Esophagus muscularis mucosa (tissue), 4 donors: Measurements from ENCODE around the gene TTC39A. TPM values are rescaled to one million over a fixed set of nuclear protein-coding genes. Genes with fewer than 3 reads are reported as not detected.

Experiments used
- DNase-seq: peaks from one replicate; pipeline ENCODE4 v3.0.0-alpha.2; 2017; ENCODE audit errors: extremely low spot score
- H3K27ac ChIP-seq, 4 donors: fragments of 200-600 bp; sonication (generic); replicated peaks in 1 of 4; 1 replicate in 3 of 4; 2 replicates in 1 of 4; pipeline ENCODE4 v1.5.1; 2016 to 2019; ENCODE audit warnings: mild to moderate bottlenecking in 1 of 4
- H3K27me3 ChIP-seq, 4 donors: fragments of 200-600 bp; sonication (generic); one replicate each; pipeline versions ENCODE4 v1.5.1 to v1.6.0; 2016 to 2019
- H3K36me3 ChIP-seq, 4 donors: fragments of 200-600 bp; sonication (generic); one replicate each; pipeline ENCODE4 v1.5.1; 2016 to 2019
- H3K4me1 ChIP-seq, 4 donors: fragments of 200-600 bp; sonication (generic); one replicate each; pipeline ENCODE4 v1.5.1; 2016 to 2019
- H3K4me3 ChIP-seq, 4 donors: fragments of 200-600 bp; sonication (generic); 1 replicate in 2 of 4; 2 replicates in 2 of 4; pipeline ENCODE4 v1.5.1; 2016 to 2019; ENCODE audit warnings: mild to moderate bottlenecking in 4 of 4, moderate library complexity in 1 of 4
- H3K9me3 ChIP-seq, 4 donors: fragments of 200-600 bp; sonication (generic); 1 replicate in 3 of 4; 2 replicates in 1 of 4; pipeline ENCODE4 v1.5.1; 2016 to 2019
- EP300 ChIP-seq: sonication (generic); formaldehyde crosslinking; IDR thresholded peaks from one replicate; pipeline ENCODE4 v1.6.1; 2017; ENCODE audit warnings: antibody characterized with exemption
- POLR2A ChIP-seq: fragments of 450-650 bp; IDR thresholded peaks from one replicate; pipeline ENCODE4 v1.6.1; 2017; ENCODE audit warnings: antibody characterized with exemption, moderate library complexity, mild to moderate bottlenecking, low read depth
- POLR2AphosphoS5 ChIP-seq, 2 donors: sonication (generic); formaldehyde crosslinking; IDR thresholded peaks; one replicate each; pipeline ENCODE4 v1.6.1; 2017; ENCODE audit warnings: antibody characterized with exemption in 2 of 2
- WGBS: methylation state at CpG from one replicate; pipeline ENCODE4 v1.1.5; 2018; 5-methylcytosine and 5-hydroxymethylcytosine counted together
- intact Hi-C: fragments of 100-400 bp; cut with DNase I; formaldehyde crosslinking; loops from one replicate; pipeline ENCODE4 v1.15.1; 2023
- total RNA-seq, 4 donors: library from RNA; depleted of rRNA; stranded (reverse); fragments of >200 nt; gene quantifications; one replicate each; pipeline versions ENCODE4 v1.1.0 to v1.2.1, GENCODE V29; 2016
- TF ChIP-seq, protein P1 (sequence below), 3 experiments: fragments of 200-600 bp in 2 of 3; fragments of 450-650 bp in 1 of 3; sonication (generic) in 2 of 3; IDR thresholded peaks; one replicate each; pipeline ENCODE4 v1.5.1; 2017 to 2019; ENCODE audit warnings: antibody characterized with exemption in 3 of 3, mild to moderate bottlenecking in 2 of 3, moderate library complexity in 1 of 3

The TTC39A gene
- total RNA-seq, 4 donors from 2014 or later, result 0.17 to 2.5 (median 0.52) TPM; not detected in 1

DNA sequence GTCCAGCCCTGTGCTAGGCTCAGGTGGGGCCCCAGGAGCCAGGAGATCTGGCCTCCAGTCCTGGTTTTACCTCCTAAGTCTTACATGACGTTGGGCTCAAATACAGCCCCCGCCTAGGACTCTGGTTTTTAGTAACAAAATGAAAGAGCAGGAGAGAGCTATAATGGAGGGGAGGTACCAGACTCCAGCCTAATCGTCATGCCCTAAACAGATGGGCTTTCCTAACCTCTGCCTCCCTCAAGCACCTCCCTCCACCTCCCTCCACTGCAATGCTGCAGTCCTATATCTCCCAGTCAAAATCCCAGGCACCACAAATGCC, 28.6 kb downstream of the TTC39A start:
- Histone ChIP-seq H3K9me3 (no peaks in the 10 kb centered on the region), H3K4me1 (peaks cover 8 to 16% (median 8%) of the 10 kb centered on the region in 4 donors), H3K4me3 (no peak overlapping the region), H3K27ac (no peak overlapping the region), H3K36me3 (no peaks in the 10 kb centered on the region), H3K27me3 (peaks cover 0 to 12% (median 0%) of the 10 kb centered on the region in 4 donors)
- TF ChIP-seq EP300 (no peak), POLR2A (no peak), POLR2AphosphoS5 (IDR thresholded peaks at IDR 0.05) (no peak)
- TF ChIP-seq, protein P1, sequence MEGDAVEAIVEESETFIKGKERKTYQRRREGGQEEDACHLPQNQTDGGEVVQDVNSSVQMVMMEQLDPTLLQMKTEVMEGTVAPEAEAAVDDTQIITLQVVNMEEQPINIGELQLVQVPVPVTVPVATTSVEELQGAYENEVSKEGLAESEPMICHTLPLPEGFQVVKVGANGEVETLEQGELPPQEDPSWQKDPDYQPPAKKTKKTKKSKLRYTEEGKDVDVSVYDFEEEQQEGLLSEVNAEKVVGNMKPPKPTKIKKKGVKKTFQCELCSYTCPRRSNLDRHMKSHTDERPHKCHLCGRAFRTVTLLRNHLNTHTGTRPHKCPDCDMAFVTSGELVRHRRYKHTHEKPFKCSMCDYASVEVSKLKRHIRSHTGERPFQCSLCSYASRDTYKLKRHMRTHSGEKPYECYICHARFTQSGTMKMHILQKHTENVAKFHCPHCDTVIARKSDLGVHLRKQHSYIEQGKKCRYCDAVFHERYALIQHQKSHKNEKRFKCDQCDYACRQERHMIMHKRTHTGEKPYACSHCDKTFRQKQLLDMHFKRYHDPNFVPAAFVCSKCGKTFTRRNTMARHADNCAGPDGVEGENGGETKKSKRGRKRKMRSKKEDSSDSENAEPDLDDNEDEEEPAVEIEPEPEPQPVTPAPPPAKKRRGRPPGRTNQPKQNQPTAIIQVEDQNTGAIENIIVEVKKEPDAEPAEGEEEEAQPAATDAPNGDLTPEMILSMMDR (IDR thresholded peaks at IDR 0.05), result no peak
- intact Hi-C loops, result no loop called here
- WGBS, result 82% methylated on average over 3 of the region's 3 CpGs
- DNase-seq, result no peak

DNA sequence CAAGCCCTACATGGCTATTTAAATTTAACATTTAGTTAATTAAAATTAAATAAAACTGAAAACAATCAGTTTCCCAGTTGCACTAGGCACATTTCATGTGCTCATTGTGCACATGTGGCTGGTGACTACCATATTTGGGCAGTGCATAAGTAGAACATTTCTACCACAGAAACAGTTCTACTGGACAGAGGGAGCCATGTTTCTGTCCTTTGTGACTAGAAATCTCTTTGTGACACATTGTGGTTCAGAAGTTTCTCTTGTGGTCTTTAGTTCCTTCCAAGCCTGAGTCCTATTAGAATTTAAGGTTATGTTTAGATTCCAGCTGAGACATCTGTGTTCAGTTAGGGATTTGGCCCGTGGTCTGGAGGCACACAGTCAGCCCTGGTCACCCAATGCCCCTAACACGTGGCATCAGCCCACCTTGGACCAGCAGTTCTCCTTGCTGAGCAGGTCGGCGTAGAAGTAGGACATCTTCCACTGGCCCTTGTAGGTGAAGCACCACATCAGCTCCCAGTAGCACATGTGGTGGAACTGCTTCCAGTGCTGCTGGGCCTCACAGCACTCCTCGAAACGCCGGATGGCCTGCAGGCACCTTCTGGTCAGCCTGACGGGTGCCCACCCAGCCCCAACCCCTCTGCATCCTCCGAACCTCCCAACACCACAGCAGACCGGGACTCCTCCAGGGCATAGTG, 29.1 kb downstream of the TTC39A start:
- Histone ChIP-seq H3K4me3 (no peak overlapping the region), H3K9me3 (no peaks in the 10 kb centered on the region), H3K27ac (no peak overlapping the region), H3K36me3 (no peaks in the 10 kb centered on the region), H3K27me3 (peaks cover 0 to 12% (median 0%) of the 10 kb centered on the region in 4 donors), H3K4me1 (peaks cover 12 to 21% (median 13%) of the 10 kb centered on the region in 4 donors)
- DNase-seq, result no peak
- intact Hi-C loops, result no loop called here
- 83% methylated on average over 6 of the region's 10 CpGs for WGBS
- TF ChIP-seq, protein P1 (IDR thresholded peaks at IDR 0.05), result no peak
- no peak for TF ChIP-seq EP300
- no peak for TF ChIP-seq POLR2AphosphoS5 (IDR thresholded peaks at IDR 0.05)
- no peak for TF ChIP-seq POLR2A

DNA sequence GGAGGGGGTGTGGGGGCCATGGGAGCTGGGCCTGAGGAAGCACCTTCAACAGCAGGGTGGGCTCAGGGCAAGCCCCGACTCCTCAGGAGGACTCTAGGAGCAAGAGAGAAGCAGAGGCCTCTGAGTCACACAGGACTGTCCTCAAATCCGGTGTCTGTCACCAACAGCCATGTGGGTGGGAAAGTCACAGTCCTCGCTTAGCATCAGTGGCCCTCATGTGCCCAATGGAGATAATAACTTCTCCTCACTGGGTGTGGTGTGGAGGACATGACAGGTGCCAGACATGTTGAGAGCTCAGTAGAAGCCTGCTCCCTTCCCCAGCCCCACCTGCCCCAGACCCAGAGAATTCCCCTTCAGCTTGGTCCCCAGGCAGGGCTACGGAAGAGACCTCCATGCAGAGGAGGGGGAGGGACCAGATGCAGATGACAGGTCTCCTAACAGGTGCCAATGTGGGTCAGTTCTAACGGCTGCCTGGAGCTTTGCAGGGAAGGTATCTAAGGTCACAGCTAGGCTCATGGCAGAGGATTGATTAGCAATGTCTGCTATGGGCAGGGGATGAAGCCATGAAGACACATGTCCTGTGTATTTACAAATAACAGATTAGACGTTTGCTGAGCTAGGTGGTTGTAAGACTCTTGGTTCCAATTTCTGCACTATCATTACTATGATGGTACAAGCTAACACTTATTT, 30.2 kb downstream of the TTC39A start:
- no peak overlapping the region for H3K4me3 ChIP-seq
- no peak for DNase-seq
- no peaks in the 10 kb centered on the region for H3K36me3 ChIP-seq
- TF ChIP-seq POLR2AphosphoS5 (IDR thresholded peaks at IDR 0.05) (no peak), EP300 (no peak), POLR2A (no peak)
- TF ChIP-seq, protein P1 (IDR thresholded peaks at IDR 0.05), result no peak
- peaks cover 0 to 12% (median 0%) of the 10 kb centered on the region in 4 donors for H3K27me3 ChIP-seq
- no peak overlapping the region for H3K27ac ChIP-seq
- WGBS, result 92% methylated on average over 4 of the region's 6 CpGs
- H3K9me3 ChIP-seq, result no peaks in the 10 kb centered on the region
- peaks cover 12 to 22% (median 14%) of the 10 kb centered on the region in 4 donors for H3K4me1 ChIP-seq
- intact Hi-C loops, result loop anchor here (10.0 kb wide), 1 partner anchor 65 kb away; the partner anchor contains the start of gene RNF11

DNA sequence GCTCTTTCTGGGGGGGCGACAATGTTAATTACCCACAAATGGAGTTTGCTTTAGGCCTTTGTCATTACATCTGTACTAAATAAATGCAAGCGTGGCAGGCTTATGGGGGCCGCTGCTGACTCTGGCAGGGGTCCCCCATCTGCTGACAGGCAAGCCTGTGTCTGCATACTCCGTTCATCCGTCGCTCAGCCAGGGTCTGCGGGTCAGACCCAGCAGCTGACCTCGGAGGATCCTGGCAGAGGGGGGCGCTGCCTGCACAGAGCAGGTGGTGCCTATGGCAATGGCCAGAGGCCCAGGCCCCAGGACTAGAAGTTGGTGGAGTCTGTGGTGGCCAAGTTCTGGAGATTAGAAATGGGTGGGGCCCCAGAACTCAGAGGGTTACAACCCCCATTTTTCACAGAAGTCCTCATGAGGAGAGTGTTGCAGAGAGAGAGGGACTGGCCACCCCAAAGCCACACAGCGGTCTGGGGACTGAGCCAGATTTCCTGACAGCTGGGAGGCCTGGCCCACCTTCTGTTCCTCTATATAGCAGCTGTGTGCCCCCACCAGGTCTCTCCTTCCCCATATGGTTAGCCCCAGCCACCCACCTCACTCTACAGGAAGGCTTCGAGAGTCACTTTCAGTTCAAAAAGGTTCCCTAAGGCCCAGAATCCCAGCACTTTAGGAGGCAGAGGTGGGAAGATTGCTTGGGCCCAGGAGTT, 31.0 kb downstream of the TTC39A start:
- no peak for DNase-seq
- no peaks in the 10 kb centered on the region for H3K36me3 ChIP-seq
- no peaks in the 10 kb centered on the region for H3K9me3 ChIP-seq
- H3K27ac ChIP-seq, result no peak overlapping the region
- TF ChIP-seq POLR2A, result no peak
- TF ChIP-seq POLR2AphosphoS5 (IDR thresholded peaks at IDR 0.05), result no peak
- TF ChIP-seq EP300, result no peak
- TF ChIP-seq, protein P1 (IDR thresholded peaks at IDR 0.05), result no peak
- H3K4me3 ChIP-seq, result no peak overlapping the region
- 91% methylated on average over 10 of the region's 11 CpGs for WGBS
- peaks cover 0 to 12% (median 0%) of the 10 kb centered on the region in 4 donors for H3K27me3 ChIP-seq
- peaks cover 12 to 22% (median 14%) of the 10 kb centered on the region in 4 donors for H3K4me1 ChIP-seq
- intact Hi-C loops, result loop anchor here (10.0 kb wide), 1 partner anchor 65 kb away; the partner anchor contains the start of gene RNF11
